ENCODE data around the gene HDLBP.

GRCh38 chr2:241248897-241249296 lies 66.6 kb downstream of the HDLBP start:
- TF ChIP-seq POLR2A (IDR thresholded peaks at IDR 0.05) (no peak), CTCF (IDR thresholded peaks at IDR 0.05 in 8 of 11, conservative IDR thresholded peaks at IDR 0.05 in 3 of 11) (no peak)

Measured in spleen (tissue), 7 donors.